ENCODE measurements around the gene PRPSAP1. TPM values are rescaled to one million over a fixed set of nuclear protein-coding genes. Genes with fewer than 3 reads are reported as not detected.

PRPSAP1 gene
- total RNA-seq, 1 donor from 2014 or later = 89.6 TPM

DNA sequence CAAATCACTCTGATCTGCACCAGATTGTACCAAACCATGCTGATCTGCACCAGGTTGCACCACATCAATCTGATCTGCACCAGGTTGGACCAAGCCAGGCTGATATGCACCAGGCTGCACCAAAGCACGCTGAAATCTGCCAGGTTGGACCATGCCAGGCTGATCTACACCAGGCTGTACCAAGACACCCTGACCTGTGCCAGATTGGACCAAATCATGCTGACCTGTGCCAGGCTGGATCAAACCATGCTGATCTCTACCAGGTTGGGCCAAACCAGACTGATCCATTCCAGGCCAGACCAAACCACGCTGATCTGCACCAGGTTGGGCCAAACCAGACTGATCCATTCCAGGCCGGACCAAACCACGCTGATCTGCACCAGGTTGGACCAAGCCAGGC is 61.1 kb downstream of the PRPSAP1 start:
- no peaks in the 10 kb centered on the region for H3K4me1 Mint-ChIP-seq (ENCODE audit: low read depth)
- H3K9me3 Mint-ChIP-seq (ENCODE audit: low read depth) = no peaks in the 10 kb centered on the region
- no peak for DNase-seq (ENCODE audit: low spot score, unreplicated experiment)
- peaks cover 9% of the 10 kb centered on the region for H3K36me3 Mint-ChIP-seq (ENCODE audit: insufficient read depth)
- H3K27ac Mint-ChIP-seq = no peak overlapping the region
- TF ChIP-seq CTCF (IDR thresholded peaks at IDR 0.05; ENCODE audit: unreplicated experiment) = no peak
- H3K4me3 Mint-ChIP-seq (ENCODE audit: low read depth) = no peak overlapping the region
- no peaks in the 10 kb centered on the region for H3K27me3 Mint-ChIP-seq

DNA sequence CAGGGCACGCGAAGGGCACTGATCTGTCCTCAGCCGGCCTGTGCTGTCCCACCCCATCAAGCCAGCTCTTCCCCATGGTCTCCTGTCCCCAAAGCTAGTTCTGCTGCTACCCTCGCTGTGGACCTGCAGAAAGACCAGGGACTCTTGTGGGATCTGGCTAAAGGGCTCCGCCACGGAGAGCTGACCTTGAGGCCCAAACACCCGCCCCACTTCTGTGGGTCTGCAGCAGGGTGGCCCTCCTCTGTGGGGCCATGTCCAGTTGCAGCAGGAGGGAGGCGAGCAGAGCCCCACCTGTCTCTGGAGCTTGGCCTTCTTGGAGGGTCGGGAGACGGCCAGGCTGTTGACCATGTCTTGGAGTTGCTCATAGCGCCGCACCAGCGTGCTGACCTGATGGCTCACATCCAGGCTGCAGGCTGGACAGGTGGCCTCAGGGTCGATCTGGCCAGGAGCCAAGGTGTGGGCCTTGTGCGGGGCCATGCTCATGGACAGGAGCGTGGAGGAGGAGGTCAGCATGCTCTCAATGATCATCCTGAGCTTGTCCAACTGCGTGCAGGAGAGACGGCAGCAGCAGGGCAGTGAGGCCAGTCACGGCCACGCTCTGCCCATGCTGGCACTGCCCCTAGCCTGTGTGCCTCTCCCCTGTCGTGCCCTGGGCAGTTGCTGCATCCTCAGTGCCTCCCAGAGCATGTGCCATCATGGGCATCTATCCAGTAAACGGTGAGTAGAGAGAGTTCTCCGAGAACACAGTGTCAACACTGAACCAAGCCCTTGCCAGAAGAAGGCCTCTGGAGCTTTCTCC is 71.9 kb downstream of the PRPSAP1 start:
- H3K27ac Mint-ChIP-seq = no peak overlapping the region
- H3K36me3 Mint-ChIP-seq (ENCODE audit: insufficient read depth) = peaks cover 2% of the 10 kb centered on the region
- H3K9me3 Mint-ChIP-seq (ENCODE audit: low read depth) = no peaks in the 10 kb centered on the region
- no peak for TF ChIP-seq CTCF (IDR thresholded peaks at IDR 0.05; ENCODE audit: unreplicated experiment)
- H3K4me1 Mint-ChIP-seq (ENCODE audit: low read depth) = no peaks in the 10 kb centered on the region
- H3K4me3 Mint-ChIP-seq (ENCODE audit: low read depth) = no peak overlapping the region
- DNase-seq (ENCODE audit: low spot score, unreplicated experiment) = no peak
- no peaks in the 10 kb centered on the region for H3K27me3 Mint-ChIP-seq

DNA sequence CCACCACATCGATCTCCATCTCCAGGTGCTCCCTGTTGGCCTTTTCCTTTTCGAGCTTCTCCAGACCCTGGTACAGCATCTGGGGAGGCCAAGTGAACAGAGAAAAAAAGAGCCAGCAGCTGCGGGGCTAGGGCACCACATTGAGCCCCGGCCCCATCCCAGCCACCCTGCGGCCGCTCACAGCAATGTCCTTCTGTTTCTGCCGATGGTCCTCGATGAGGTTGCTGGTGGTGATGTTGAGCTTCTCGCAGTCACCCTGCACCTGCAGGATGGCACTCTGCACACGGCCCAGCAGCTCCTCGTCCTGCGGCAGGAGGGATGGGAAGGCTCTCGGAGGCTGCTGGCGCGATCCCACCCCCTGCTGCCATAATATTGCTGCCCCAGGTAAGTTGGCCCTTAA is 73.1 kb downstream of the PRPSAP1 start:
- TF ChIP-seq CTCF (IDR thresholded peaks at IDR 0.05; ENCODE audit: unreplicated experiment) = no peak
- Mint-ChIP-seq H3K27ac (no peak overlapping the region), H3K4me1 (ENCODE audit: low read depth) (no peaks in the 10 kb centered on the region), H3K36me3 (ENCODE audit: insufficient read depth) (peaks cover 2% of the 10 kb centered on the region), H3K9me3 (ENCODE audit: low read depth) (no peaks in the 10 kb centered on the region), H3K27me3 (no peaks in the 10 kb centered on the region), H3K4me3 (ENCODE audit: low read depth) (no peak overlapping the region)
- no peak for DNase-seq (ENCODE audit: low spot score, unreplicated experiment)

GRCh38 chr17:76279742-76280287 is 73.9 kb downstream of the PRPSAP1 start:
- DNase-seq (ENCODE audit: low spot score, unreplicated experiment) = no peak
- peaks cover 2% of the 10 kb centered on the region for H3K36me3 Mint-ChIP-seq (ENCODE audit: insufficient read depth)
- H3K4me3 Mint-ChIP-seq (ENCODE audit: low read depth) = no peak overlapping the region
- H3K9me3 Mint-ChIP-seq (ENCODE audit: low read depth) = no peaks in the 10 kb centered on the region
- no peaks in the 10 kb centered on the region for H3K27me3 Mint-ChIP-seq
- no peaks in the 10 kb centered on the region for H3K4me1 Mint-ChIP-seq (ENCODE audit: low read depth)
- TF ChIP-seq CTCF (IDR thresholded peaks at IDR 0.05; ENCODE audit: unreplicated experiment) = no peak
- no peak overlapping the region for H3K27ac Mint-ChIP-seq

DNA sequence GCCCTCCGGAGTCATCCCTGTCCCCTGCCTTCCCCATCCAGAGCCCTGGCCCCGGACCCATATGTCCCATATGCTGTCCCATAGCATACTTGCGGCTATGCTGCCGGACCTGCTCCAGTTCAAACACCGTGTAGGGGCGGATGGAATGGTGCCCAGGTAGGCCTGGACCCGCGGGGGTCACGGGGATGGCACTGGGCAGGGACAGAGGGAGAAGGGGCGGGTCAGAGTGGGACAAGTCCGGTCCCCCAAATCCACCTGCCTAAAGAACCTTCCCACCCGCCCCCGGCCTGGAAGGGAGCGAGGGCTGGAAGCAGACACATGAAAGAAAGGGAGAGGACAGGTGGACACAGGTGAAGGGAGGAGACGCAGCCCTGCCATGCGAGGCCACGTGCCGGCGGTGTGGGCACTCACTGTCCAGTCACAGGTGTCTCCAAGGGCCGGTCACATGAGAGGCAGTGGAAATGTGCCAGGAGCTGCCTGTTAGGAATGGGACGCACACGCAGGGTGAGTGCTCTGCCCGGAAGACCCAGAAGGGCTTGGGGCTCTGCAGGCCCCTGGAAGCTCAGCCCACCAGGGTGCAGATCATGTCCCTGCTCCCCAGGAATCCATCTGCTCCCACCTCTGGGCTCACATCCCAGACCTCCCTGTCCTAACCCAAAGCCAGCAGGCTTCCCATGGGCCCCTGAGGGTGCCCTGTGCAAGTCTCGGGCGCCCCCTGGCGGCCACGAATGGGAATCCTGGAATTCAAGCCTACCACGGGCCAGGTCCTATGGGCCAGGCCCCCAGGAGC is 74.6 kb downstream of the PRPSAP1 start:
- Mint-ChIP-seq H3K27ac (no peak overlapping the region), H3K9me3 (ENCODE audit: low read depth) (no peaks in the 10 kb centered on the region), H3K36me3 (ENCODE audit: insufficient read depth) (peaks cover 2% of the 10 kb centered on the region), H3K4me3 (ENCODE audit: low read depth) (no peak overlapping the region), H3K27me3 (no peaks in the 10 kb centered on the region), H3K4me1 (ENCODE audit: low read depth) (no peaks in the 10 kb centered on the region)
- TF ChIP-seq CTCF (IDR thresholded peaks at IDR 0.05; ENCODE audit: unreplicated experiment) = peak; percentile 99
- peak; percentile 85 for DNase-seq (ENCODE audit: low spot score, unreplicated experiment)
